ENCODE measurements around the gene DGKB. TPM values are rescaled to one million over a fixed set of nuclear protein-coding genes. Genes with fewer than 3 reads are reported as not detected.

DGKB gene
- total RNA-seq: not detected in 2 replicates

- DNase-seq (ENCODE audit: low read depth): peak; percentile 11
- TF ChIP-seq CTCF (IDR thresholded peaks at IDR 0.05; ENCODE audit: insufficient read depth, low read depth, low read length): no peak
Measured at GRCh38 chr7:14902589-14903067, at the start of gene DGKB. Gene DGKB (minus strand): TSS chr7:14902751.

GRCh38 chr7:14950013-14950412, 47.5 kb upstream of the DGKB start:
- TF ChIP-seq CTCF (IDR thresholded peaks at IDR 0.05; ENCODE audit: insufficient read depth, low read depth, low read length): no peak
- no peak overlapping the region for H3K4me3 ChIP-seq (ENCODE audit: low read depth, low read length)
- no peak for DNase-seq (ENCODE audit: low read depth)

More at GRCh38 chr7:14902589-14903067, at the start of gene DGKB:
- no peak within 1 kb of the TSS for H3K4me3 ChIP-seq (ENCODE audit: low read depth, low read length)

- TF ChIP-seq CTCF (IDR thresholded peaks at IDR 0.05; ENCODE audit: insufficient read depth, low read depth, low read length): no peak
- no peak for DNase-seq (ENCODE audit: low read depth)
- H3K4me3 ChIP-seq (ENCODE audit: low read depth, low read length): no peak overlapping the region
Measured at GRCh38 chr7:14938181-14938580, 35.6 kb upstream of the DGKB start.

GRCh38 chr7:14937581-14937980, 35.0 kb upstream of the DGKB start:
- no peak for DNase-seq (ENCODE audit: low read depth)
- H3K4me3 ChIP-seq (ENCODE audit: low read depth, low read length): no peak overlapping the region
- no peak for TF ChIP-seq CTCF (IDR thresholded peaks at IDR 0.05; ENCODE audit: insufficient read depth, low read depth, low read length)

- H3K4me3 ChIP-seq (ENCODE audit: low read depth, low read length): no peak overlapping the region
- DNase-seq (ENCODE audit: low read depth): peak; percentile 38
- no peak for TF ChIP-seq CTCF (IDR thresholded peaks at IDR 0.05; ENCODE audit: insufficient read depth, low read depth, low read length)
Measured at GRCh38 chr7:14936554-14936953, 34.0 kb upstream of the DGKB start.

- no peak for DNase-seq (ENCODE audit: low read depth)
- TF ChIP-seq CTCF (IDR thresholded peaks at IDR 0.05; ENCODE audit: insufficient read depth, low read depth, low read length): no peak
- H3K4me3 ChIP-seq (ENCODE audit: low read depth, low read length): no peak overlapping the region
Measured at GRCh38 chr7:14934839-14935238, 32.3 kb upstream of the DGKB start.

- no peak overlapping the region for H3K4me3 ChIP-seq (ENCODE audit: low read depth, low read length)
- DNase-seq (ENCODE audit: low read depth): no peak
- no peak for TF ChIP-seq CTCF (IDR thresholded peaks at IDR 0.05; ENCODE audit: insufficient read depth, low read depth, low read length)
Measured at GRCh38 chr7:14931511-14932215, 29.1 kb upstream of the DGKB start.

Measured in fibroblast of villous mesenchyme (primary cell).